Right lobe of liver (tissue), 6 donors: ENCODE results near the gene HBS1L. TPM values are rescaled to one million over a fixed set of nuclear protein-coding genes. Genes with fewer than 3 reads are reported as not detected.

Experiments used
- ATAC-seq, 4 donors: fragments of 200-7000 bp; cut with Tn5 transposase; one replicate each; pipeline ENCODE4 v1.9.1; 2020; ENCODE audit warnings: mild to moderate bottlenecking in 4 of 4, moderate library complexity in 4 of 4
- DNase-seq, 3 donors: peaks; one replicate each; pipeline ENCODE4 v3.0.0-alpha.2; 2020
- H3K27ac ChIP-seq, 3 donors: fragments of 200-600 bp; one replicate each; pipeline ENCODE4 v1.8.0; 2022
- H3K27me3 ChIP-seq, 2 donors: fragments of 200-600 bp; one replicate each; pipeline ENCODE4 v1.8.0; 2022
- H3K36me3 ChIP-seq, 4 donors: fragments of 200-600 bp; sonication (generic) in 1 of 4; one replicate each; pipeline versions ENCODE4 v1.5.1 to v1.8.0; 2017 to 2022; ENCODE audit warnings: control low read depth in 1 of 4
- H3K4me1 ChIP-seq, 4 donors: fragments of 200-600 bp; sonication (generic) in 1 of 4; one replicate each; pipeline versions ENCODE4 v1.5.1 to v1.8.0; 2017 to 2022; ENCODE audit warnings: control low read depth in 1 of 4
- H3K4me3 ChIP-seq, 3 donors: fragments of 200-600 bp; one replicate each; pipeline ENCODE4 v1.8.0; 2022
- H3K9me3 ChIP-seq, 4 donors: fragments of 200-600 bp; sonication (generic) in 1 of 4; one replicate each; pipeline versions ENCODE4 v1.5.1 to v1.8.0; 2017 to 2022; ENCODE audit warnings: control low read depth in 1 of 4
- POLR2A ChIP-seq: fragments of 450-650 bp; IDR thresholded peaks from one replicate; pipeline ENCODE4 v1.6.1; 2017; ENCODE audit warnings: antibody characterized with exemption, mild to moderate bottlenecking
- WGBS: methylation state at CpG from one replicate; pipeline ENCODE4 v1.1.6; 2018; ENCODE audit warnings: low coverage, low lambda C conversion rate; ENCODE audit not compliant: insufficient coverage; ENCODE audit errors: missing lambda C conversion rate; 5-methylcytosine and 5-hydroxymethylcytosine counted together
- intact Hi-C, 2 donors: fragments of 100-400 bp; cut with DNase I; formaldehyde crosslinking; loops; one replicate each; pipeline versions ENCODE4 v1.11.2 to v1.14.1; 2022
- total RNA-seq, 6 experiments: library from RNA; depleted of rRNA in 2 of 6; stranded (reverse); fragments of >200 nt in 2 of 6; fragmentation: NEBNext Ultra II Directional in 3 of 6; extraction: Animal tissue kit (Norgen Biotek cat#: 25700) in 3 of 6; gene quantifications; one replicate each; pipeline versions ENCODE4 v1.1.0 to v1.2.4, GENCODE V29; 2016 to 2023
- TF ChIP-seq, protein P1 (sequence below), 4 donors: fragments of 200-600 bp in 3 of 4; fragments of 450-650 bp in 1 of 4; IDR thresholded peaks; one replicate each; pipeline versions ENCODE4 v1.5.1 to v1.8.0; 2016 to 2022; ENCODE audit warnings: antibody characterized with exemption in 4 of 4, mild to moderate bottlenecking in 2 of 4
- donor health status: DM: no; HTN: yes; CAD: no.
- donor health status: DM: no; HTN: no; CAD: no.
- donor health status: DM: no; HTN: no; CAD: no.
- donor health status: DM: no; HTN: yes; CAD: no.
- donor health status: DM: no; HTN: yes; CAD: no.

HBS1L gene
- total RNA-seq, 6 experiments from 2014 or later, result 31.8 to 47.2 (median 37.1) TPM

DNA sequence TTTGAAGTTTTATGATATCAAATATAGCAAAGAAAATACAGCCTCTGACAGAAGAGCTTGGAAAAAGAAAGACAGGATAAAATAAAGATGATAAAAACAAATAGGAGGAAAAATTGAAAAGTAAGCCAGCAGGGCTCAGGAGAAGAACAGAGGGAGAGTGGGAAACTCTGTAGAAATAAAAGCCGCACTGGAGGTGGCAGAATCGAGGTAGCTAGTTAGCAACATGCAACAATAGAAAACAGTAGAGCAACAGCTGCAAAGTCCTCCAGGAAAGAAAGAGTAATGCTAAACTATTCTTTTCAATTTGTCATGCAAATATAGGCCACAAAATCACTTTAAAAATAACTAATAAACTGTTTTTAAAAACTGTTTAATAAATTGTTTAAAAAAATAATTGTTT, 28.8 kb downstream of the HBS1L start:
- Histone ChIP-seq H3K9me3 (no peaks in the 10 kb centered on the region), H3K4me1 (no peaks in the 10 kb centered on the region), H3K36me3 (peaks cover 0 to 3% (median 0%) of the 10 kb centered on the region in 4 donors), H3K4me3 (no peak overlapping the region), H3K27me3 (no peaks in the 10 kb centered on the region), H3K27ac (no peak overlapping the region)
- intact Hi-C loops, result no loop called here
- TF ChIP-seq POLR2A, result no peak
- ATAC-seq, result no peak
- WGBS, result 88% methylated on average over 2 of the region's 2 CpGs
- DNase-seq, result no peak

- no peak overlapping the region for H3K27ac ChIP-seq
- H3K9me3 ChIP-seq, result no peaks in the 10 kb centered on the region
- peaks cover 0 to 3% (median 0%) of the 10 kb centered on the region in 4 donors for H3K36me3 ChIP-seq
- H3K27me3 ChIP-seq, result no peaks in the 10 kb centered on the region
- no peak for TF ChIP-seq POLR2A
- no peak overlapping the region for H3K4me3 ChIP-seq
- 44% methylated on average over 1 of the region's 2 CpGs for WGBS
- intact Hi-C loops, result no loop called here
- no peak for ATAC-seq
- no peak for DNase-seq
- H3K4me1 ChIP-seq, result no peaks in the 10 kb centered on the region
These were observed 29.4 kb downstream of the HBS1L start for GRCh38 chr6:135025175-135025574.

DNA sequence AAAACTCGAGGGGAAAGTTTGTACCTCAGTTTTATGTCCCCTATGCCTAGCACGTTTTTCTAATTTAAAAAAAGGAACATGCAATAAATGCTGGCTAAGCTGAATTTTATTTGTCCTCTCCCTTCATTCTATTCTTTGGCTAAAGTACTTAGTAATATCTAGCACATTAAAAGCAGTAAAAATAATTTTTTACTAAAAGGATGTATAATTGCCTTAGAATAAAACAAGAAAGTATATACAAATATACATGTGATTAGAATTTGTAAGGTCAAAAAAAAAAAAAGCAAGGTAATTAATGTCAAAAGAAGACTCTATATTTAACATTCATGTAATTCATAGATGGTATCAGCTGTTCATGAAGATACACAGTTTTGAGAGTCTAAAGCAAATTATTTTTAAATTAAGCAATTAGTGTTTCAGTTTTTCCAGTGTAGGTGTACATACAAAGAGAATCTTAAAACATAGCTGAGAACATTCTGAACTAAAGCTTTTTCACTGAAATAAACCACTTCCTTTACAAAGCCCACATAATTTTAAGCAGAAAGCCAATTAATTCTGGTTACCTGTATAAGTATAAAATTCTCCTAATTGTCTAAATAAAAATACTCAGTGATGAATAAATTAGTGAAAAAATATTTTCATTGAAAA, 32.4 kb downstream of the HBS1L start:
- Histone ChIP-seq H3K27me3 (no peaks in the 10 kb centered on the region), H3K36me3 (no peaks in the 10 kb centered on the region), H3K4me1 (no peaks in the 10 kb centered on the region), H3K27ac (no peak overlapping the region), H3K4me3 (no peak overlapping the region), H3K9me3 (no peaks in the 10 kb centered on the region)
- no peak for ATAC-seq
- WGBS, result 60% methylated on average over 2 of the region's 2 CpGs
- intact Hi-C loops, result no loop called here
- TF ChIP-seq POLR2A, result no peak
- TF ChIP-seq, protein P1, sequence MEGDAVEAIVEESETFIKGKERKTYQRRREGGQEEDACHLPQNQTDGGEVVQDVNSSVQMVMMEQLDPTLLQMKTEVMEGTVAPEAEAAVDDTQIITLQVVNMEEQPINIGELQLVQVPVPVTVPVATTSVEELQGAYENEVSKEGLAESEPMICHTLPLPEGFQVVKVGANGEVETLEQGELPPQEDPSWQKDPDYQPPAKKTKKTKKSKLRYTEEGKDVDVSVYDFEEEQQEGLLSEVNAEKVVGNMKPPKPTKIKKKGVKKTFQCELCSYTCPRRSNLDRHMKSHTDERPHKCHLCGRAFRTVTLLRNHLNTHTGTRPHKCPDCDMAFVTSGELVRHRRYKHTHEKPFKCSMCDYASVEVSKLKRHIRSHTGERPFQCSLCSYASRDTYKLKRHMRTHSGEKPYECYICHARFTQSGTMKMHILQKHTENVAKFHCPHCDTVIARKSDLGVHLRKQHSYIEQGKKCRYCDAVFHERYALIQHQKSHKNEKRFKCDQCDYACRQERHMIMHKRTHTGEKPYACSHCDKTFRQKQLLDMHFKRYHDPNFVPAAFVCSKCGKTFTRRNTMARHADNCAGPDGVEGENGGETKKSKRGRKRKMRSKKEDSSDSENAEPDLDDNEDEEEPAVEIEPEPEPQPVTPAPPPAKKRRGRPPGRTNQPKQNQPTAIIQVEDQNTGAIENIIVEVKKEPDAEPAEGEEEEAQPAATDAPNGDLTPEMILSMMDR (IDR thresholded peaks at IDR 0.05), result no peak
- DNase-seq, result no peak

DNA sequence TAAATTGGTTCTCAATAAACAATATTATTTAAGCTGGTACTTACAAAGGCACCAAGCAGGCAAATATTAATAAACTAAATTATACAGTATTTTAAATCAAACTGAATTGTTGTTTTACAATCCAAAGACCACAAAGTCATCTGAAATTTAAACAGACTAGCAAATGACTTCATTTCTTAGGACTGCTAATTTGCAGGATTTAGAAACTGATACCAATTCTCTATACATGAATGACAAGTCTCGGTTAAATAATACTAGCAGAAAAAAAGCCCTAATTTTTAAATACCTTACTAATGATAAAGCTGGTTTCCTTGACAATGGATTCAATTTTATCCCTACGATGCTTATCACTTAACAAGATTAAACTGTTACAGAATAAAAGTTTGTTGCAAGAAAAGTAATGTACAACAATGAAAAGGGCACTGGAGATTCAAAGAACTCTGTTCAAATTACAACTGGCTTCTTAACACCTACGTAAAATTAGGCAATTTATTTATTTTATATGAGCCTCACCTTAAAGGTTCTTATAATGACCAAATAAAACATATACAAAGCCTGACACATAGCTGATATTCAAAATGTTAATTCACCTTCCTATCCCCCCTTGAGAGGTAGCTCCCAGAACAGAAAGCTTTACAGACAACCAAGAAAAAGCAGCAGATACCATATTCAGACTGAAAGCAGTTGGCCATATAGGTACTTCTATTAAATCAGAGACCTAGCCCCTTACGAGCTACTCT, 33.1 kb downstream of the HBS1L start:
- Histone ChIP-seq H3K36me3 (no peaks in the 10 kb centered on the region), H3K27me3 (no peaks in the 10 kb centered on the region), H3K27ac (no peak overlapping the region), H3K9me3 (no peaks in the 10 kb centered on the region), H3K4me1 (no peaks in the 10 kb centered on the region), H3K4me3 (no peak overlapping the region)
- ATAC-seq, result no peak
- intact Hi-C loops, result no loop called here
- no peak for DNase-seq
- TF ChIP-seq, protein P1 (IDR thresholded peaks at IDR 0.05), result no peak
- TF ChIP-seq POLR2A, result no peak
- 60% methylated on average over 4 of the region's 4 CpGs for WGBS

- no peak for ATAC-seq
- Histone ChIP-seq H3K4me1 (no peaks in the 10 kb centered on the region), H3K4me3 (no peak overlapping the region), H3K9me3 (no peaks in the 10 kb centered on the region), H3K36me3 (no peaks in the 10 kb centered on the region), H3K27me3 (no peaks in the 10 kb centered on the region), H3K27ac (no peak overlapping the region)
- TF ChIP-seq, protein P1 (IDR thresholded peaks at IDR 0.05), result no peak
- TF ChIP-seq POLR2A, result no peak
- intact Hi-C loops, result no loop called here
- no peak for DNase-seq
- WGBS, result 74% methylated on average over 1 of the region's 1 CpG
These were observed 35.7 kb downstream of the HBS1L start for GRCh38 chr6:135018941-135019340.
